ENCODE data around the gene STEAP3.

GRCh38 chr2:119214453-119215037 is 9.1 kb upstream of the STEAP3 start:
- TF ChIP-seq EZH2 (IDR thresholded peaks at IDR 0.05) = no peak
- no peak for TF ChIP-seq POLR2AphosphoS5 (IDR thresholded peaks at IDR 0.05; ENCODE audit: borderline replicate concordance, low read depth, low read length)
